Prostate gland (tissue), 2 donors: ENCODE results near the gene FMN1.

Experiments
- POLR2A ChIP-seq: fragments of 450-650 bp; IDR thresholded peaks from one replicate; pipeline ENCODE4 v1.6.1; 2016; ENCODE audit warnings: antibody characterized with exemption, mild to moderate bottlenecking
- TF ChIP-seq, protein P1 (sequence below), 4 experiments: fragments of 200-600 bp in 2 of 4; fragments of 450-650 bp in 2 of 4; sonication (generic) in 2 of 4; IDR thresholded peaks; 1 replicate in 3 of 4; 2 replicates in 1 of 4; pipeline ENCODE4 v1.5.1; 2016 to 2019; ENCODE audit warnings: antibody characterized with exemption in 4 of 4, mild to moderate bottlenecking in 2 of 4, moderate library complexity in 2 of 4

GRCh38 chr15:33091983-33092693 lies 102.4 kb downstream of the FMN1 start:
- TF ChIP-seq, protein P1, sequence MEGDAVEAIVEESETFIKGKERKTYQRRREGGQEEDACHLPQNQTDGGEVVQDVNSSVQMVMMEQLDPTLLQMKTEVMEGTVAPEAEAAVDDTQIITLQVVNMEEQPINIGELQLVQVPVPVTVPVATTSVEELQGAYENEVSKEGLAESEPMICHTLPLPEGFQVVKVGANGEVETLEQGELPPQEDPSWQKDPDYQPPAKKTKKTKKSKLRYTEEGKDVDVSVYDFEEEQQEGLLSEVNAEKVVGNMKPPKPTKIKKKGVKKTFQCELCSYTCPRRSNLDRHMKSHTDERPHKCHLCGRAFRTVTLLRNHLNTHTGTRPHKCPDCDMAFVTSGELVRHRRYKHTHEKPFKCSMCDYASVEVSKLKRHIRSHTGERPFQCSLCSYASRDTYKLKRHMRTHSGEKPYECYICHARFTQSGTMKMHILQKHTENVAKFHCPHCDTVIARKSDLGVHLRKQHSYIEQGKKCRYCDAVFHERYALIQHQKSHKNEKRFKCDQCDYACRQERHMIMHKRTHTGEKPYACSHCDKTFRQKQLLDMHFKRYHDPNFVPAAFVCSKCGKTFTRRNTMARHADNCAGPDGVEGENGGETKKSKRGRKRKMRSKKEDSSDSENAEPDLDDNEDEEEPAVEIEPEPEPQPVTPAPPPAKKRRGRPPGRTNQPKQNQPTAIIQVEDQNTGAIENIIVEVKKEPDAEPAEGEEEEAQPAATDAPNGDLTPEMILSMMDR (IDR thresholded peaks at IDR 0.05) = no peak
- no peak for TF ChIP-seq POLR2A
